DMS 273 treated with DMSO at 0.1 percent for 48 hours (cell line): Measurements from ENCODE around the gene KDM1A.

Experiments
- DNase-seq: peaks from one replicate; lab custom pipeline; 2025; lab: John Stamatoyannopoulos, UW

The KDM1A gene

DNA sequence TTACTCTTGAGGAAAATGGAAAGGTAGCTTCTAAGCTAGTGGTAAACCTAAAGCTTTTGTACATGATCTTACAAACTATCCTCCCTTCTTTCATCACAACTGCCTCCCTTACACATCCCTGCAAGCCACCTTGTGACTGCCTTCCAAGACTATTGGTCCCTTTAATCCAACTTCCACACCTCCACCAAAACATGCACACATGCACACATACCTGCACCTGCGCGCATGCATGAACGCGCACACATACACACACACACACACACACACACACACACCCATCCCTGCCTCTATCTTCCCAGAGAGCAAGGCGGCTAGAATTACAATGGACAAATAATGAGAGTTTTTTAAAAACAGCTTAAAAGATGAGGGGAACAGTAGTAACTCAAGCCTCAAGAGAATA is 91.1 kb downstream of the KDM1A start:
- DNase-seq, result no peak

DNA sequence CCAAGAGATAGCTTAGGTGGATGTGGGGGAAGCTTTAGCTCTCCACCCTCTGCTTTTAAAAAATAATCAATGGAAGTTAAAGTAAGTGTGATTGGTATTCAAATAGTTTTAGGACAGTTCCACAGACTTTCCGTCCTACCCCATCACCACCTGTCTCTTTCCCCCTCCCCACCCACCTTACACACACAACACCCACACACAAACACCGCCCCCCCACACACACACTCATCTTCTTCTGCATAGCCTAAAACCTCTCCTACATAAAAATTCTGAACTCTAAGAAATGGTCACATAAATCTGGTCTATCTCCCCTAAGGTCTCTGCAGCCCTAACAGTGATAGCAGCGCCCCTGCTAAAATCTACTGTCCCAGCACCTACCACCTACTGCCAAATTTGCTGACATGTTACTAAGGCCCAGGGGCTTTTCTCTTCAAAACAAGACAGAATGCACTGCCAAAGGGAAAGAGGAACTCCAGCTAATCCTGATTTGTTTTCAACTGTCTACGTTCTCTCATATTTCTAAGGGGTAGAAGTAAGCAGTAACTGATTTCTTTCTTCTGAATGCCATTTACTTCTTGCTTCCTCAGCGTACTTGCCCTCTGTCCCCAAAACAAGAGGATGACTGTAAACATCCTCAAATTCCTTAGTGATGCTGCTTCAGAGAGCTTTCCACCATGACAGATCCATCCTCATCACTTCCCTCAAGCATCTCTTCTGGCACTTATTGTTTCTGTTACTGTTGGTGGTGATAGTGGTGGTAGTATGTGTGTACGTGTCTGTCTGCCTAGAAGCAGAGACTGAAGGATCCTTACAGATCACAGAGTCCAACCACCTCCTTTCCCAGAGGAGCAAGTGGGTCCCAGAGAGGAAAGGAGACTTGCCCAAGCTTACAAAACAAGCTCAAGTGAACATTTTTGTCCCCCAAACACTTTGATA is 92.6 kb downstream of the KDM1A start:
- DNase-seq, result no peak

DNA sequence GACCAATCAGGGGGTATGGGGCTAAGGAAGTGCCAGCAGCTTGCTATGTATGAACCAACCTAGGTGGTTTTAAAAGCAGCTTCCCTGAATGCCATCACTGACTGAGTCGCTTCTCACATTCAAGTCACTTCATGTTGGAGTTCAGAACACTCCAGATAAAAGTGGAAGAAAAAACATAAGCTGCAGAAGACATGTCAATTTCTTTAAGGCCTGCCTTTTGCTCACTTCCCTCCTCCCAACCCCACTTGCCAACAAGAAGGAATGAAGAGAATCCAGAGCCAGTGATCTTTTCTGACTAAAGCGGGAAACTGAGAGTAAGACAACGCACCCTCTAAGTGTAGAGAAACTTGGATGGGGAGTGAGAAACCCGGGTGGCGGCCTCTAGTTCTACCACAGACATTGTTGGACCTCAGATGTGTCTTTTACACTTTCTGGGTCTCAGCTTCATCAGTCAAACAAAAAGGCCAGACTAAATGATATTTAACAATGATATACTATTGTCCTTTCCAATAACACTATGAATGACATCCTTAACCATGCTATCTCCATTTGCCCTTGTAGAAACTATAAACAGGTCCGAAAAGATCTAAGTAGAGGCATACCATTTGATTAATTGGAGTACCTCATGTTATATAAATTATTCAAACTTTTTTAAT is 95.3 kb downstream of the KDM1A start:
- no peak for DNase-seq

DNA sequence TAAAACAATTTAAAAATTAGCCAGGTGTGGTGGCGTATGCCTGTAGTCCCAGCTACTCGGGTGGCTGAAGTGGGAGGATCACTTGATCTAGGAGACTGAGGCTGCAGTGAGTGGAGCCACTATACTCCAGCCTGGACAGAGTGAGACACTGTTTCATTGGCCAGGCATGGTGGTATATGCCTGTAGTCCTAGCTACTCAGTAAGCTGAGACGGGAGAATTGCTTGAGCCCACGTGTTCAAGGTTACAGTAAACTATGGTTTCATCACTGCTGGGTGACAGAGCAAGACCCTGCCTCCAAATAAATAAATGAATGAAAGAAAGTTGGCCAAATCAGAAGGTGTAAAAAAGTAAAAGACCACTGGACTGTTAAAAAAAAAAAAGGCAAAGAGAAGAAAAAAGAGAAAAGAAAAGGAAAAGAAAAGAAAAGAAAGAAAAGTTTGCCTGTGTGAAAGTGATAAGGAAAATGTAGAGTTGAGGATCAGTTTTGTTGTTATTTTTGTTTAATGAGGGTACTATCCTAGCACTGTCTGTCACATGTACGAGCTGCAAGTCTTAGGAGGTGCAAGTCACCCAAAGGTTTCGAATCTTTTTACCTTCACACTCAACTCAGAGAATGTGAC is 97.1 kb downstream of the KDM1A start:
- DNase-seq, result no peak

DNA sequence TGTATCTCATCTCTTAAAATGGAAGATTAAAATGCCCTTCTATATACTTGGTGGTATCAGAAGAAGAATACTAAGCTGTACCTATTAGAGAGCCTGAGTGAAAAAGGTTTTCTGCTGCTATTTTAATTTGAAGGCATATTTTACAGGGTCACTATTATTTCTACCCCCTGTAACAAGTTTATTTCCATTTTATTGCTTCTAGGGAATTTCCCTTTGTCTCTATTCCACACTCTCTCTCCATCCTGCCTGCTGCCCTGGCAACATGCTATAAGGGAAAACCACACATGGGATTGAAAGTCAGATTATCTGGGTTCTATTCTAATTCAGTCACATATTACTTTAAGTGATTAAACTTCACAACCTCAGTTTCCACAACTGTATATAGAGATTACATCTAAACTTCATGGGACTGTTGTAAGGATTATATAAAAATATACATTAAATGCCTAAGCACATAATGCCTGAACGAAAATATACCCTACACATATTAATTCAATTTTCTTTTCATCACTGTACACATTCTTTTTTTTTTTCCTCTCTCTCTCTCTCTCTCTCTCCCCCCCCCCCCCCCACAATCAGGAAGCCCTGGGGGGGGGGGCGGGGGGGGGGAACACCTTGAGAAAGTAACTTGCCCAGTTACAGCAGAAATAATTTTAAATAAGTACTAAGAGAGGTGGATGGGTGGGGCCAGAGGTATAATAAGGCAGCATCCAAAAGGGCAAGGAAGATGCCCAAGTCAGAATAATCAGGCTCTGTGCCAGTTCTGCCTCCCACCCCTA is 97.8 kb downstream of the KDM1A start:
- no peak for DNase-seq

DNA sequence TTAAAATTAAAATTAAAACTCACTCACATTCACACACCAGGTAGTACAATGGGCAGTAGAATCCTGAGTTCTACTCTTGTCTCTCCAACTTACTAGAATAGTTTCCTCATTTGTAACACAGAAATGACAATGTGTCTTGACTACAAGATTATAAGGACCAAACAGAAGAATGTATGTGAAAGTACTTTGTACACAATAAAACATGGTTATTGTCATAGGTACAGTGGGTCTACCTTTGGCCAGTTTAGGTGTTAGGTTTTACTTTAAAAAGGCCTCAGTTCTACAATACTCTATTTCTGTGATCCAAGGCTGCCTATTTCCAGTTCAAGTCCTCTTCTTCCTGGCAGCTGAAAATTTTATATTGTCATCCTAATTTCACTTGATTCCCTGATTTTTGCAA is 99.1 kb downstream of the KDM1A start:
- DNase-seq, result no peak

DNA sequence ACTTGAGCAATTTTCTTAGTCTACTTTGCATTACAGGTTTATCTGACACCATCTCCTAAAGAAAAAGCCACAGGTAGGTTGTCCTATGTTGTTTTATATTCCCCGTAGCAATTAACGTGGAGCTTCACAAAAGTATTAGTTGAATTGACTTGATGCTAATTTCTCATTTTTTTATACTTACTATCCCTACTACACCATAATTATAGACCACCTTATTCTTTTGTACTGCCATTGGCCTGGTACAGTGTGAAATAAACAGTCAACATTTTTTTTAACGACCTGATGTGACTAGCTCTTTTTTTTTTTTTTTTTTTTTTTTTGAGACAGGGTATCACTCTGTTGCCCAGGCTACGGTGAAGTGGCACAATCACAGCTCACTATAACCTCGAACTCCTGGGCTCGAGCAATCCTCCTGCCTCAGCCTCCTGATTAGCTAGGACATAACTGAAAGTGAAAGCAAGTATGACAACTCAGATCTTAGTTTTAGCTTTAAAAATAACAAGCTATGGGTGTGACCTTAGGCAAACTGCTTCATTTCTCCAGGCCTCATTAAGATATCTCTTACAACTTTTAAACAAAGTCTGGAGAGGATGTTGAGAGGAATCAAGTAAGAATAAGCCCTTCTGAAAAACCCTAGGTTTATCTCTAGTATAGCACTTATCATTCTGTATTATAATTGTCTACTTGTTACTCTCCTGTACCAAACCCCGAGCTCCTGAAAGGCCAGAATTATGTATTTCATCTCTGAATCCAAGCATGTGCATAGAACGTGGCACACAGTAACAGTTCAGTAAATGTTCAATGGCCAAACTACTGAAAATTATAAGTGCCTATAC is 99.9 kb downstream of the KDM1A start:
- DNase-seq, result no peak

DNA sequence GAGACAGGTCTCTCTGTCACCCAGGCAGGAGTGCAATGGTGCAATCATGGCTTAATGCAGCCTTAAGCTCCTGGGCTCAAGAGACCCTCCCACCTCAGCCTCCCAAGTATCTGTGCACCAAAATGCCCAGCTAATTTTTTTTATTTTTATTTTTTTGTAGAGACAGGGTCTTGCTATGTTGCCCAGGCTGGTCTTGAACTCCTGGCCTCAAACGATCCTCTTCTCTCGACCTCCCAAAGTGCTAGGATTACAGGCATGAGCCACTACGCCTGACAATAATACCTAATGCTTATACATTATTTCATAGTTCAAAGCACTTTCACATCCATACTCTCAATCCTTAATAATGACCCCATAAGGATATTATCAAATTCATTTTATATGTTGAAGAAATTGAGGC is 101.1 kb downstream of the KDM1A start:
- DNase-seq, result no peak

DNA sequence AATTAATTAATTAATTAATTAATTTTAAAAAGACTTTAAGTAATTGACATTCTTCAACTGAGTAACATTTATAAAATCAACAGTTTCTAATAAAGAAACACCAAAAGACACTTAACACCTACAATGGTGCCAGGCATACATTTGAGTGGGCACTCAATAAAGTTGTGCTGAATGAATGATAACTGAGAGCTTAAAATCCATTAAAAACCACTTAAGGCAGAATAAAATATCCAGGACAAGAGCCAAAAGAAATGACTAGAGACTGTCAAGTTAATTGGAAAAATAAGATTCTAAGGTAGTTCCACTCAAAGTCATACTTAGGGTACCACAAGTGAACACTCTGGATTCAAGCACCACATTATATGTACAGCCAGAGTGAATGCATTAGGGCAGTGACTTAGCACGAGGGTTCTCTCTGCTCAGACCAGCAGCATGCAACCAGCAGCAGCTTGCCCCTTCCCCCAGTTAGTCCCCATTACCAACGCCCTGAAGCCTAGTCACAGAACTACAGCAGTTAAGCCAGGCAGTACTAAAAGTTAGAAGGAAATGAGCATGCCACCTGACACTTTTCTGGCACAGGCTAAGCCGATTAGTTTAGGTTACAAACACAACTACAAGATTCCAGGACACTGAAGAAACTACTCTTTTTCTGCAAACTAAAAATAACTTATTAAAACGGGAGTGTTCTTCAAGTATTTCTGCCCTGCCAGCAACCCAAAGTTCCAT is 102.9 kb downstream of the KDM1A start:
- no peak for DNase-seq

DNA sequence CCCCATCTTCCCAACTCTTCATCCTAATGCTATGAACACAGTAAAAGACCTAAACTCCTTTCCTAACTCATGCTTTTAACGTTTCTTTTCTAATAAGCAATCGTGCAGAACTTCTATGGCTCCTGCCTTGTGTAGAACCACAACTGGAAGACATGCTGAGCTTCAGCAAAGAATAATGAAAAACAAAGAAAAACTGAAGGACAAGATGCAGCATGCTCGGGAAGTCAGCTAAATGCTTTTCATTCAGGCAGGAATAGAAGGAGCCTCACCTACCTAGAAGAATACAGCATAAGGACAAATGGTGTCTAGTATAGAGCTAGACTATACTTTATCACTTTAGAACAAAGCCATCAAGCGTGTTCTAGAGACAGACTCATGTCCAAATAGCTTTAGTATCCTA is 103.5 kb downstream of the KDM1A start:
- DNase-seq, result no peak

DNA sequence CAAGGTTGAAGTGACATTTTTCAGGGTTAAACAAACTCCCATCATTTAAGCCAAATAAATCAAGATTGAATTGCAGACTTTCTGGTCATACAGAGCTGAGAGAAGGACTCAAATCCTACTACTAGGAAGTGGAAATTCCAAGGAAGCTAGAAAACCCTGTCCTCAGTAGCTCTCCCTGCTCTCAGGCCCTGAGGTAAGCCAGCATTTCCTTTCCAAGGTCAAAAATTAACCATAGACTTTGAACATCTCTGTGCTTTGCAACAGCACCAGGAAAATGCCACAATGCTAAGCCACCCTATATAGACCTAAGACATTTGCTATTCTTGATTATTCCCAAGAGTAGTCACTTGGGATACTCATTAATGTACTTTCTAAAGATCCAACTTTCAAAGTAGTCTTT is 104.3 kb downstream of the KDM1A start:
- DNase-seq, result no peak

DNA sequence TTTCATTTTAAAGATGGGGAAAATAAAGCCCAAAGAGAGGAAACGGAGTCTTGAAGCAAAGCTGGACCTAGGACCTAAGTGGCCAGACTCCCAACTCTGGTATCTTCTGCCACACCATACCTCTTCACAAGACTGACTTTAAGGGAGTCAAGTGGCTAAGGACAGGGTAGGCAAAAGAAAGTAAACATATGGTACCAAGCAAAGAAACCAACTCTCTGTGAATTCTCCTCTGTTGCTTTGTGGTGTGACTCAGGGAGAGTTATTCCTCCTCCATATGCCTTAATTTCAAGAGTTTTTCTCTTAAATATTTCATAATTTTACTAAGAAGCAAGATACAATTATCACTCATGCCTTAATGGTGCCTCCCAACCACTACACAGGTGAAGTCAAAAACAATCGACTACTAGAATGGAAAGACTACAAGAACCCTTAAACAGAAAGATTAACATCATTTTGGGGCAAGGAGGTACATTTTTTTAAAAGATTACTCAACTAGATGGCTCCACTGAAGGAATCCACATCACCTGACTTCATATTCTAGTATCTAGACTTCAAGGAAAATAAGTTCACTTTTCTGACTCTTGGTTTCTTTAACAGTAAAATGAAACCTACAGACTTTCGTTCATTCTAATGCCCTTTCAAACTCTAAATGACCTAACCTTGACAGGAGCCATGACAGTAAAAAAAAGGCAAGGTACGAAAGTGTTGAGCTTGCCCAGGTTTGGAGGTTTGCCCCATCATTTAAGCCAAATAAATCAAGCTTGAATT is 105.2 kb downstream of the KDM1A start:
- no peak for DNase-seq

DNA sequence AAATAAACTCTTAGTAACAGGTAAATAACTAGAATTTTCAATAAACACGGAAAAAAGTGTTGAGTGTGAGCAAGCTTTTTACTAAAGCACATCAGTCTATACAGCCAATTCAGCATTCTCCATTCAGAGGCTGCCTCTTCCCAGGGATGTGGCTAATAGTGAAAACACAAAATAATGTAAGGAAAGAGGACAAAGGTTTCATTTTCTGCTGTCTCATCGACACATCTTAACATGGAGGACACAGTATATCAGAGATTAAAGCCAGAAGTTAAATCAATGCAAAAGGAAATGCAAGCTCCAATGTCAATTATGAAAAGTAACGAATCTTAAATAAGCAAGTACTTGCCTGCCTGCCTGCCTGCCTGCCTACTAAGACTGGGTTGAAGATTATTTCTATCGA is 106.2 kb downstream of the KDM1A start:
- DNase-seq, result no peak

DNA sequence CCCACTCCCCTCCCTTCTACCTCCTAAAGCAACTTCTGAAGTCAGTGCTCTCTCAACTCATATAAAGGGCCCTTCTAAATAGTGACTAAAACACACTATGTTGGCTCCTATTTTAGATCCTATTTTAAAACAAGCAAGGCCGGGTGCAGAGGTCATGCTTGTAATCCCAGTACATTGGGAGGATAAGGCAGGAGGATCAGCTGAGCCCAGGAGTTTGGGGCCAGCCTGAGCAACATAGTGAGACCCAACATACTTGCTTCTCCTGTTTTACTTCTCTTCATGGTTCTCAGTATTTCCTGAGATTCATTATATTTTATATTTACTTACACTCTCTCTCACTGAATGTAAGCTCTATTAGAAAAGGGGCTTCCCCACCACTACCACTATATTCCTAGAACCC is 106.9 kb downstream of the KDM1A start:
- no peak for DNase-seq

DNA sequence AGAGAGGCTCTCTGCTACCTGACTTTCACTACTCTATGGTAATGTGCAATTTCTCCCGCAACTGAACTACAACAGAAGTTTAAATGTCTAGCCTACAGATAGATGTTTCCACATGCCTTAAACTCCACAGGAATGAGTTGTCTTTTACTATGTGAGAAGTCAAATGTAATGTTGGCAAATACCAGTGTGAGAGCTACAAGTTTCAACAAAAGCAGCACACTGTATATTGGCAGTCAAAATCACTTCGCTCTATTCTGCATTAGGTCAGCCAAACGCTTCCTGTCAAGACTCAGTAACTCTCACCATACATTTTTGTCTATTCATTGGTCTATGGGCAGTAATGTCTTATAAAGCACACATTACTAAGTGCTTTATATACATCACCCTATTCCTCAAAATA is 107.5 kb downstream of the KDM1A start:
- no peak for DNase-seq

DNA sequence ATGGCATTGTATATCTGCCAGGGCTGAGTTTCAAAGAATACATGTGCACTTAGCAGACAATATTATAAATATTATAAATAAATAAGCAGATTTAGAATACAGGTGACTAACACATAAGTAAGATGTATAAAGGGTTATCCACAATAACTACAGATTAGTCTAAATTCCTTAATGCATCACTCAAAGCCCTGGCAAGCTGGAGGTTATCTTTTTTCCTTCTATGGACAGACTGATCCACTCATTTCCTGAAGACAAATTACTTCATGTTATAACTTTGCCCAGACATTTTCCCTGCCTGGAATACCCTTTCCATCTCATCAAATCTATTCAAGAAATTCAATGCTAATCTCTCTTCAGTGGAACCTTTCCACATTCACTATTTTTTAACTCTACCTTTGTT is 110.6 kb downstream of the KDM1A start:
- no peak for DNase-seq

DNA sequence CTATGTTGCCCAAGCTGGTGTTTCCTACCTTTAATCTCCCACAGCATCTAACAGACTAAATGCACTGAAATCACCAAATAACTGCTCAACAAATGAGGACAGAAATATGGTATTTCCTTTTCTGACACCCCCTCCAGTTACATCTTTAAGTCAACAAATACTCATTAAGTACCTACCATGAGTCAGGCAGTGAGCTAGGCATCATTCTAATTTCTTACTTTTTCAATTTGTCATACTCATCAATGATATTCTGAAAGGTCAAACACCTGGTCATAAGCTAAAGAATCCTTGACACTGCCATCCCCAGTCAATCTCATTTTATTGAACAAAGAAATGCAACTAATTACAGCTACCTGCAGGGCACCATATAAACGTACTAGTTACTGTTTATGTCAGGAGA is 112.8 kb downstream of the KDM1A start:
- no peak for DNase-seq
